ENCODE data around the gene TTC36.
"Not testable (repeated sequence)": the region's sequence is repeated elsewhere in the genome, so short reads cannot be mapped to it uniquely, and the experiment has no call there.

The TTC36 gene

GRCh38 chr11:118527109-118527508 lies at the start of gene TTC36:
TTC36 (plus strand) TSS chr11:118527474; CDS start chr11:118527495, 21 bp downstream.
- DNase-seq (ENCODE audit: low read depth): no peak

GRCh38 chr11:118481238-118481637 lies 46.0 kb upstream of the TTC36 start:
- not testable (repeated sequence) for DNase-seq (ENCODE audit: low read depth)

- DNase-seq (ENCODE audit: low read depth): no peak
These were observed 42.9 kb upstream of the TTC36 start for GRCh38 chr11:118484405-118484804.

GRCh38 chr11:118485273-118485672 lies 42.0 kb upstream of the TTC36 start:
- DNase-seq (ENCODE audit: low read depth): no peak

- peak; percentile 32 for DNase-seq (ENCODE audit: low read depth)
These were observed 38.7 kb upstream of the TTC36 start for GRCh38 chr11:118488480-118489109.

- DNase-seq (ENCODE audit: low read depth): no peak
These were observed 36.2 kb upstream of the TTC36 start for GRCh38 chr11:118491041-118491440.

GRCh38 chr11:118497831-118498230 lies 29.4 kb upstream of the TTC36 start:
- peak; percentile 70 for DNase-seq (ENCODE audit: low read depth)

- no peak for DNase-seq (ENCODE audit: low read depth)
These were observed 24.1 kb upstream of the TTC36 start for GRCh38 chr11:118503216-118503615.

- DNase-seq (ENCODE audit: low read depth): no peak
These were observed 15.7 kb upstream of the TTC36 start for GRCh38 chr11:118511601-118512000.

GRCh38 chr11:118514103-118514502 lies 13.2 kb upstream of the TTC36 start:
- no peak for DNase-seq (ENCODE audit: low read depth)

GRCh38 chr11:118519549-118519948 lies 7.7 kb upstream of the TTC36 start:
- DNase-seq (ENCODE audit: low read depth): no peak

GRCh38 chr11:118521892-118522311 lies 5.4 kb upstream of the TTC36 start:
- no peak for DNase-seq (ENCODE audit: low read depth)

- DNase-seq (ENCODE audit: low read depth): no peak
These were observed 4.7 kb upstream of the TTC36 start for GRCh38 chr11:118522571-118523072.

- no peak for DNase-seq (ENCODE audit: low read depth)
These were observed 2.9 kb upstream of the TTC36 start for GRCh38 chr11:118524356-118524755.

- DNase-seq (ENCODE audit: low read depth): no peak
These were observed 2.4 kb upstream of the TTC36 start for GRCh38 chr11:118524757-118525470.

- DNase-seq (ENCODE audit: low read depth): no peak
These were observed 586 bp upstream of the TTC36 start for GRCh38 chr11:118526688-118527087.

GRCh38 chr11:118528511-118528910 lies 1.2 kb downstream of the TTC36 start:
- DNase-seq (ENCODE audit: low read depth): no peak

GRCh38 chr11:118529584-118530175 lies 2.4 kb downstream of the TTC36 start:
- DNase-seq (ENCODE audit: low read depth): no peak

GRCh38 chr11:118530180-118530682 lies 3.0 kb downstream of the TTC36 start:
- DNase-seq (ENCODE audit: low read depth): no peak

- no peak for DNase-seq (ENCODE audit: low read depth)
These were observed 3.7 kb downstream of the TTC36 start, which contains the start of gene TMEM25 for GRCh38 chr11:118530683-118531596. TMEM25 (plus strand) TSS chr11:118531192; CDS start chr11:118531802, 610 bp downstream.

- DNase-seq (ENCODE audit: low read depth): no peak
These were observed 4.4 kb downstream of the TTC36 start for GRCh38 chr11:118531597-118532084.

Measured in HS-5 (cell line).